Common myeloid progenitor, CD34-positive (primary cell): Measurements from ENCODE around the gene SORL1.

Experiments used
- CTCF ChIA-PET: fragments of 350-600 bp; sonication (Branson Sonifier 250); formaldehyde crosslinking; loops from one replicate; lab custom pipeline; 2021; ENCODE audit warnings: antibody characterized with exemption; lab: Charles Lee
- POLR2A ChIA-PET: fragments of 350-600 bp; sonication (Branson Sonifier 250); formaldehyde crosslinking; loops from one replicate; lab custom pipeline; 2021; ENCODE audit warnings: antibody characterized with exemption; lab: Charles Lee
- DNase-seq, 3 donors: peaks; one replicate each; pipeline versions ENCODE4 v3.0.0 to v3.0.0-alpha.2; 2013
- H3K27ac ChIP-seq, 2 experiments: 1 replicate in 1 of 2; 2 replicates in 1 of 2; pipeline ENCODE4 v1.7.0; 2013; ENCODE audit warnings: inconsistent platforms in 2 of 2, low read length in 2 of 2, mild to moderate bottlenecking in 2 of 2, low read depth in 1 of 2, moderate library complexity in 1 of 2; ENCODE audit not compliant: severe bottlenecking in 2 of 2, insufficient read depth in 1 of 2, poor library complexity in 1 of 2
- H3K27me3 ChIP-seq, 5 experiments: replicated peaks in 2 of 5; 1 replicate in 3 of 5; 2 replicates in 2 of 5; pipeline versions ENCODE4 v1.6.1 to v1.7.0; 2013; ENCODE audit warnings: low read length in 4 of 5, mild to moderate bottlenecking in 2 of 5, moderate library complexity in 2 of 5, inconsistent platforms in 1 of 5; ENCODE audit not compliant: insufficient read depth in 5 of 5, control insufficient read depth in 4 of 5
- H3K36me3 ChIP-seq, 4 experiments: 1 replicate in 2 of 4; 2 replicates in 2 of 4; pipeline versions ENCODE4 v1.6.1 to v1.7.0; 2013; ENCODE audit warnings: low read length in 3 of 4, control low read depth in 1 of 4, mild to moderate bottlenecking in 1 of 4; ENCODE audit not compliant: control insufficient read depth in 4 of 4, insufficient read depth in 4 of 4
- H3K4me1 ChIP-seq, 4 experiments: 1 replicate in 3 of 4; 2 replicates in 1 of 4; pipeline versions ENCODE4 v1.6.1 to v1.7.1; 2013; ENCODE audit warnings: low read length in 3 of 4, mild to moderate bottlenecking in 3 of 4, control low read depth in 1 of 4, inconsistent platforms in 1 of 4, moderate library complexity in 1 of 4; ENCODE audit not compliant: control insufficient read depth in 4 of 4, insufficient read depth in 4 of 4; ENCODE audit errors: control extremely low read depth in 1 of 4
- H3K4me3 ChIP-seq, 7 experiments: 1 replicate in 4 of 7; 2 replicates in 3 of 7; pipeline versions ENCODE4 v1.5.1 to v1.7.0; 2013; ENCODE audit warnings: mild to moderate bottlenecking in 7 of 7, low read length in 6 of 7, moderate library complexity in 6 of 7, inconsistent platforms in 2 of 7, low read depth in 2 of 7, control low read depth in 1 of 7; ENCODE audit not compliant: insufficient read depth in 4 of 7, control insufficient read depth in 1 of 7; ENCODE audit errors: extremely low read depth in 1 of 7
- H3K9me3 ChIP-seq, 5 experiments: 1 replicate in 4 of 5; 2 replicates in 1 of 5; pipeline versions ENCODE4 v1.6.1 to v1.7.1; 2013; ENCODE audit warnings: low read length in 4 of 5, mild to moderate bottlenecking in 2 of 5, inconsistent platforms in 1 of 5, low read depth in 1 of 5, moderate library complexity in 1 of 5; ENCODE audit not compliant: control insufficient read depth in 4 of 5, insufficient read depth in 2 of 5; ENCODE audit errors: control extremely low read depth in 1 of 5
- WGBS: methylation state at CpG from one replicate; pipeline ENCODE4 v1.1.5; 2013; ENCODE audit not compliant: insufficient coverage; 5-methylcytosine and 5-hydroxymethylcytosine counted together

Gene SORL1

DNA sequence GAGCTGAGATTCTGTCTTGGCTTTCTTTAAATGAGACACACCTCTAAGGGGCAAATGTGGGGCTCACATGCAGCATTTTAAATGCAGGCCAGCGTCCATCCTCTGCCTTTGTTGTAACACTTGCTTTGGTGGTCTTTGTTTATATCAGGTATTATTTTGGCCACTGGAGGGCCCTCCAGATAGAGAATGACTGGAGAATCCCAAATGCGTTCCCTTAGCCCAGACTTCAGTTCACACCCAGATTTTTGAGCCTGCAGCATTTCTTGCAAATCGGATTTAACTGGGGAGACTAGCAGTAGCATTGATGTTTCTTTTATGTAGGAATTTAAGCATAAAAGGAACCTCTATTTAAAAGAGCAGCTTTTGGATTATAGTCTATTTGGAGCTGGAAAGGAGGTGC is 200.9 kb downstream of the SORL1 start:
- H3K27me3 ChIP-seq = peaks cover 0 to 2% (median 0%) of the 10 kb centered on the region in 5 experiments

DNA sequence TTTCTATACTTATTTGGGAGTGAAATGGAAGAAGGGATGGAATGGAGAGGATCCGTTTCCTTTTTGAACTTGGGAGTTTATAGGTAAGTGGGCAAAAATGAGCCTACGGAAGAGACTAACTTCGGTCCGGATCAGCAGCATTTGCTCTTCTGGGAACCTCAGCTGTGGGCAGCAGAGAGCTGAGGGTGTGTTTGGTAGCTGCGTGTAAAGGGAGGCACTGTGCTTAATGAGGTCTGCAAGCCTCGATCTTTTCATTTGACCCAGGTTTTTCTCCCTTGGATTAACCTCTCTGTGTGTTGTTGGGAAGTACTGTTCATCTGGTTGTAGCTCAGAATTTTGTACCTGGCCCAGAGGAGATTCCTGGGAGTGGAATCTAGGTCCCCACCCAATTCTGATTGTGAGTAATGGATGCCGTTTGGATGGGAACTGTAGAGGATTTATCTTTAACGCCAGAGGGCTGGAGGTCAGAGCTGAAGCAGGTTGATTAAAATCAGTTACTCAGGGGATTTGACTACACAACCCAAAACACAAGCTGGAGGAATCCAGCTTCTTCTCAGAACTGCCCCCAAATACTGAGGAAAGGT is 202.2 kb downstream of the SORL1 start:
- ChIA-PET CTCF (interaction anchor here (0.7 to 5.0 kb wide), 17 partner anchors 10 to 853 kb away, joined by 3 to 51 read pairs (median 4); no protein-coding TSS in a partner anchor), POLR2A (no interaction called here)
- WGBS = 82% methylated on average over 5 of the region's 8 CpGs
- Histone ChIP-seq H3K27ac (no peak overlapping the region), H3K27me3 (peaks cover 0 to 2% (median 0%) of the 10 kb centered on the region in 5 experiments), H3K36me3 (no peaks in the 10 kb centered on the region), H3K4me1 (peaks cover 0 to 16% (median 12%) of the 10 kb centered on the region in 4 experiments), H3K9me3 (no peaks in the 10 kb centered on the region), H3K4me3 (no peak overlapping the region)
- DNase-seq = peak in 2 of 3 donors; percentile 17 to 36

More for the DNA sequence above, 200.9 kb downstream of the SORL1 start:
- Histone ChIP-seq H3K27ac (no peak overlapping the region), H3K36me3 (no peaks in the 10 kb centered on the region), H3K4me1 (peaks cover 0 to 16% (median 12%) of the 10 kb centered on the region in 4 experiments), H3K4me3 (no peak overlapping the region), H3K9me3 (no peaks in the 10 kb centered on the region)
- POLR2A ChIA-PET = no interaction called here
- DNase-seq = no peak
- CTCF ChIA-PET = interaction anchor here (0.8 to 5.0 kb wide), 3 partner anchors 454 to 561 kb away, joined by 3 to 51 read pairs (median 4); no protein-coding TSS in a partner anchor
- 100% methylated on average over 3 of the region's 3 CpGs for WGBS

DNA sequence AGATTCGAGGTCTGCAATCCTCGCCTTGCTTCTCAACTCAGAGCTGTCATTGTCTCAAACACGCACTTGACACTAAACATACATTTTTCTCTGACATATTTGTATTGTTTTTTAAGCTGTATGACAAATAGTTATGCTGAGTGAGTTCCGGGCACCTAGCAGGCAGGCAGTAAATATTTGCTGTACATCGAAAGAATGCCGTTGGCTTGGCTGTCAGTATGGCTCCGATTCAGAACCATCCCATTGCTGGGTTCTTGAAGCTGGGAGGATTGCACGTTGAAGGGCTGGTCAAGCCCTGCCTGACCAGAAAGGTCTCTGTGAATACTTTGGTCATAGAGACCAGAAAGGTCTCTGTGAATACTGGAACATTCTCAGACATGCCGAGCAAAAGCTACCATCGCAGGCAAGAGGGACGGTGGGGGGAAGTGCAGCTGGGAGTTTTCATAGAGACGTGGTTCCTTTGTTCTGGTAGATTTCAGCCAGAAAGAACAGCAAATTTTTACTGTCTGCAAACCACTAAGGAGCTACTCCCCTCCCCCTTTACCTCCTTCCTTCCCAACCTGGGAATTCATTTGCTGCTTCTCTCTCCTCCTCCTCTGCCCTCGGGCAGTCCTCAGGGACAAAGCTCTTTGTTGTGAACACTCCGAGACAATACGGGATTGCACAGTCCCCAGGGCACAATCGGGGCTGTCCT is 202.9 kb downstream of the SORL1 start:
- POLR2A ChIA-PET = no interaction called here
- peak in 2 of 3 donors; percentile 11 to 17 for DNase-seq
- Histone ChIP-seq H3K27ac (no peak overlapping the region), H3K4me3 (peak overlapping the region; percentile 19 to 78 (median 64)), H3K9me3 (no peaks in the 10 kb centered on the region), H3K4me1 (peaks cover 0 to 16% (median 12%) of the 10 kb centered on the region in 4 experiments), H3K36me3 (no peaks in the 10 kb centered on the region), H3K27me3 (peaks cover 0 to 2% (median 0%) of the 10 kb centered on the region in 5 experiments)
- 28% methylated on average over 13 of the region's 16 CpGs for WGBS
- CTCF ChIA-PET = interaction anchor here (0.7 to 5.0 kb wide), 19 partner anchors 10 to 852 kb away, joined by 3 to 51 read pairs (median 4); no protein-coding TSS in a partner anchor

DNA sequence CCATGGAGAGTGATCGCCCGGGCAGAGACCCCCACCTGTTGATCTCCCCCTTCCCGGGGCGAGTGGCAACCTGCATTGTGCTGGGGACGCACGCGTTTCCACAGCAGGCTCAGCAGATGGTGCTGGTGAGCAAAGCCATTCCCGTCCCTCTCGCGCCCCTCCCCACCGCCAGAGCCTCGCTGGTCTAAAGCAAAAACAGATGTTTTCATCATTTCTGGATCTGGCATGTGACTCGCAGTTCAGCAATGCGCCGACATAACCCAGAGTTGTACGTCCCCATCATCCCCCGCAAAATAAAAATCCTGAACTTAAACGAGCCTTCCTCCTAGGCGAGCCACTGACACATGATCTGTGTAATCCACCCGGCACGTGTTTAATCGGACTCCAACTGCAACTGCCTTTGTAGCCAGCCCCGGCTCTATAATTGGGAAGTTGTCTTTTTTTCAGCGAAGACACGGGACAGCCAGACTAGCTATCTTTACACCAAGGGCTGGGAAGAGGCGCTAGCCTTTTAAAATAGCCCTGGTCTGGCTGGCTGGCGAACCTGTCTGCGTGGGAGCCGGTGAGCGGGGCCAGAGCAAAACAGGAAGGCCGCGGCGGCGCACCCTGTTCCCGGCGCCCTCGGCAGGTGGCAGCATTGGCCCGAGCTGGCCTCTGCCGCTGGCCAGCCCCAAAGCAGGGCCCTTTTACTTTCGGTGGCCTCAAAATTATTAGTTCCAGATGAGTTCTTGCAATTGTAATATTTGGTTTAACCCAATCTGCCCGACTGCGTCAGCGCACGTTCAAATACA is 203.6 kb downstream of the SORL1 start:
- H3K27ac ChIP-seq = peak overlapping the region in 1 of 2 experiments; percentile 20
- ChIA-PET CTCF (interaction anchor here (0.8 to 5.0 kb wide), 18 partner anchors 10 to 851 kb away, joined by 3 to 51 read pairs (median 4); no protein-coding TSS in a partner anchor), POLR2A (no interaction called here)

DNA sequence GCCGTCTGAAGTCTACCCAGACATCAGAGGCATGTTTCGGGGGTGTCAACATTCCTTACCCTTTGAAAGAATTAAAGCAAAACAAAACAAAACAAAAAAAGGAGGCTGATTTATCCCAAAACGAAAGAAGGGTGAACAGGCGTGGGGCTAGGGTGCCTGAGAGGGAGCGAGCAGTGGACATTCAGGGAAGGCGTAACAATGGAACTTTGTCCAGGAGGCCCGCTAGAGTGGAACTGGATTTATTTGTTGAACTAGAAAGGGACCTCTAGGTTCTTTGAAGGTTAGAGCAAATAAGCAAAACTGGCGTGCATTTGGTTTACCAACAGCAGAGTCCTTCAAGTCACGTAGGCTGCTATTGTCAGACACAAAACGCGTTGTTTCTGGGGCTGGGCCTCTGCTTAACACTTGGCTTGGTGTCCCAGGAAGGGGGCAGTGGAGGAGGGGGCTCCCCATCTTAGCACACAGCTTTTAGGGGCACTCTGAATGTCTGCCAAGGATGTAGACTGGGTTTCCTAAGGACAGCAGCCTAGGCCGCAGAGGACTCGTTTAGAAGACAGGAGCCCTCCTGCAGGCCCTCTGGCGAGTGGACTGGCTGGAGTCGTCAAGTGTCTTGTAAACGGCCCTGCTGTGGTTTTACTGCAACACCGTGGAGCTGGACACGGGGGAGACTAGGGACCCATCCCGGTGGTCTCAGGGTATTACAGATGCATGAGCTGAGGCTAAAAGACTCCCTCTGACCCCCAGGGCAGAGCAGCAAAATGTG is 204.4 kb downstream of the SORL1 start:
- ChIA-PET CTCF (interaction anchor here (0.8 to 5.0 kb wide), 10 partner anchors 9 to 847 kb away, joined by 3 to 51 read pairs (median 3); no protein-coding TSS in a partner anchor), POLR2A (no interaction called here)
- no peak for DNase-seq
- 90% methylated on average over 19 of the region's 19 CpGs for WGBS
- Histone ChIP-seq H3K27me3 (peaks cover 0 to 2% (median 0%) of the 10 kb centered on the region in 5 experiments), H3K27ac (no peak overlapping the region), H3K4me3 (peak overlapping the region in 2 of 7 experiments; percentile 35 to 64), H3K36me3 (no peaks in the 10 kb centered on the region), H3K9me3 (no peaks in the 10 kb centered on the region), H3K4me1 (peaks cover 0 to 16% (median 12%) of the 10 kb centered on the region in 4 experiments)

More for the DNA sequence above, 203.6 kb downstream of the SORL1 start:
- Histone ChIP-seq H3K27me3 (peaks cover 0 to 2% (median 0%) of the 10 kb centered on the region in 5 experiments), H3K4me1 (peaks cover 0 to 16% (median 12%) of the 10 kb centered on the region in 4 experiments), H3K4me3 (peak overlapping the region; percentile 19 to 78 (median 64)), H3K9me3 (no peaks in the 10 kb centered on the region), H3K36me3 (no peaks in the 10 kb centered on the region)
- WGBS = 1% methylated on average over 44 of the region's 44 CpGs
- DNase-seq = peak; percentile 74 to 90 (median 88)

DNA sequence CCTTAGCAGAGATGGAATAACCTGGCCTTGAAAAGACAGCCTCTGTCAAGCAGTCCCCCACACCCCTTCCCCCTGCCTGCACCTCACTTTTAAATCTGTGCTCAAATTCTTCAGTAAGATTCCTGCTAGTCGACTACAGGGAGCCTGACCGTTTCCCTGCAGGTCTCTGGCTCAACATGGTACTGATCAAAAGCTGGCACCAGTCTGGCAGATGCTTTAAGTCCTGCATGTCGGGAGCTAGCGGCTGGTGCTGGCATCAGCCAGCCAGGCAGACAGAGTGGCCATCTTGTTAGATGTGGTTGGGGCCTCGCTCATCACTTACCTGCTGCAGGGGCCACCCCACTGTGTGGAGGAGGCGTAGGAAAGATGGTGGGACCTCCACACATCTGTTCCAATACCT is 205.0 kb downstream of the SORL1 start:
- CTCF ChIA-PET = interaction anchor here (0.8 to 5.0 kb wide), 4 partner anchors 10 to 847 kb away, joined by 3 to 51 read pairs (median 3); no protein-coding TSS in a partner anchor
- H3K4me1 ChIP-seq = peaks cover 0 to 16% (median 12%) of the 10 kb centered on the region in 4 experiments
- no peak for DNase-seq
- 97% methylated on average over 6 of the region's 6 CpGs for WGBS
- POLR2A ChIA-PET = no interaction called here
- no peaks in the 10 kb centered on the region for H3K9me3 ChIP-seq
- H3K4me3 ChIP-seq = no peak overlapping the region
- no peak overlapping the region for H3K27ac ChIP-seq
- peaks cover 0 to 5% (median 0%) of the 10 kb centered on the region in 5 experiments for H3K27me3 ChIP-seq
- H3K36me3 ChIP-seq = no peaks in the 10 kb centered on the region
